Astrocyte (in vitro differentiated cells and primary cell): ENCODE measurements around the gene NUTF2. TPM values are rescaled to one million over a fixed set of nuclear protein-coding genes. Genes with fewer than 3 reads are reported as not detected.

Experiments used
- DNase-seq: peaks from one replicate; pipeline ENCODE4 v3.0.0-alpha.2; 2010; ENCODE audit warnings: low read depth
- FAIRE-seq: peaks from 2 replicates; lab custom pipeline; 2011; peaks lifted over from hg19 to GRCh38; lab: Jason Lieb, UNC
- H2AFZ ChIP-seq: 2 replicates; pipeline ENCODE4 v1.6.0; 2012; ENCODE audit warnings: low read depth, low read length, inconsistent platforms
- H3K27ac ChIP-seq: 2 replicates; pipeline ENCODE4 v1.5.1; 2011; ENCODE audit warnings: low read depth, low read length, inconsistent platforms
- H3K27me3 ChIP-seq: 2 replicates; pipeline ENCODE4 v1.6.0; 2011; ENCODE audit warnings: low read length, inconsistent platforms; ENCODE audit not compliant: insufficient read depth
- H3K36me3 ChIP-seq: 2 replicates; pipeline ENCODE4 v1.5.1; 2011; ENCODE audit warnings: low read length, inconsistent platforms; ENCODE audit not compliant: insufficient read depth
- H3K4me1 ChIP-seq: 2 replicates; pipeline ENCODE4 v1.5.1; 2011; ENCODE audit warnings: low read length, inconsistent platforms; ENCODE audit not compliant: insufficient read depth
- H3K4me2 ChIP-seq: 2 replicates; pipeline ENCODE4 v1.6.0; 2012; ENCODE audit warnings: low read length, inconsistent platforms
- H3K4me3 ChIP-seq: 2 replicates; pipeline ENCODE4 v1.5.1; 2011; ENCODE audit warnings: low read depth, mild to moderate bottlenecking, low read length, inconsistent platforms; ENCODE audit not compliant: insufficient read depth
- H3K79me2 ChIP-seq: 2 replicates; pipeline ENCODE4 v1.6.0; 2012; ENCODE audit warnings: mild to moderate bottlenecking, low read length, inconsistent platforms; ENCODE audit not compliant: insufficient read depth
- H3K9ac ChIP-seq: 2 replicates; pipeline ENCODE4 v1.6.0; 2012; ENCODE audit warnings: mild to moderate bottlenecking, low read length, inconsistent platforms
- H3K9me3 ChIP-seq: 2 replicates; pipeline ENCODE4 v1.5.1; 2012; ENCODE audit warnings: low read depth, mild to moderate bottlenecking, low read length, inconsistent platforms; ENCODE audit not compliant: insufficient read depth
- H4K20me1 ChIP-seq: 2 replicates; pipeline ENCODE4 v1.6.0; 2012; ENCODE audit warnings: low read length, inconsistent platforms; ENCODE audit not compliant: insufficient read depth
- H3K27ac Mint-ChIP-seq: one replicate; pipeline ENCODE4 v1.8.0; 2021; ENCODE audit warnings: mild to moderate bottlenecking, mixed read lengths; ENCODE audit not compliant: unreplicated experiment
- H3K27me3 Mint-ChIP-seq: one replicate; pipeline ENCODE4 v1.8.0; 2021; ENCODE audit warnings: low read depth, mixed read lengths; ENCODE audit not compliant: unreplicated experiment
- H3K36me3 Mint-ChIP-seq: one replicate; pipeline ENCODE4 v1.8.0; 2021; ENCODE audit warnings: low read depth, mixed read lengths; ENCODE audit not compliant: unreplicated experiment
- H3K4me1 Mint-ChIP-seq: one replicate; pipeline ENCODE4 v1.8.0; 2021; ENCODE audit warnings: low read depth, mixed read lengths; ENCODE audit not compliant: unreplicated experiment
- H3K4me3 Mint-ChIP-seq: one replicate; pipeline ENCODE4 v1.8.0; 2021; ENCODE audit warnings: mild to moderate bottlenecking, moderate library complexity, mixed read lengths; ENCODE audit not compliant: unreplicated experiment
- H3K9me3 Mint-ChIP-seq: one replicate; pipeline ENCODE4 v1.8.0; 2021; ENCODE audit warnings: mild to moderate bottlenecking, mixed read lengths; ENCODE audit not compliant: unreplicated experiment
- EZH2 ChIP-seq: IDR thresholded peaks from 2 replicates; pipeline ENCODE4 v1.6.1; 2012; ENCODE audit warnings: mild to moderate bottlenecking, low read length, inconsistent platforms; ENCODE audit not compliant: insufficient read depth
- total RNA-seq: library from RNA; stranded (reverse); gene quantifications from 2 replicates; pipeline ENCODE4 v1.2.1, GENCODE V29; 2021
- TF ChIP-seq, protein P1 (sequence below): IDR thresholded peaks from 2 replicates; pipeline ENCODE4 v1.5.1; 2011; ENCODE audit warnings: low read depth, mild to moderate bottlenecking, inconsistent platforms, low read length, moderate library complexity; ENCODE audit not compliant: insufficient read depth

The NUTF2 gene
- total RNA-seq, 1 donor from 2014 or later: 224 TPM

DNA sequence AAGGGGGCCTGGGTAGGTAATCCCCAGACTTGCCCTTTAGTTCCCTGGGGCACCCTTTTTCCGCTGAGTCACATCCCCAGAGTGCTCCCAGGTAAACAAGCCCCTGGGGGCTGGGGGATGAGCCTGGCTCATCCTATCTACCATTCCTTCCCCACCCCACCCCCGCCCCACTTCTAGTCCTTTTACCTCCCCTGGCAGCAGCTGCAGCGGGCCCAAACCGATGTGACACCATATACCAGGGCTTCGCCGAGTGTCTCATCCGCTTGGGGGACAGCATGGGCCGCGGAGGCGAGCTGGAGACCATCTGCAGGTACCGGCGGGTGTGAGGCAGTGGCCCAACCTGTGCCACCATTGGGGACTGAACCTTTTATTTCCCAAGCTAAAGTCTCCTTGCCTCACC lies 38.8 kb downstream of the NUTF2 start:
- no peak overlapping the region for H3K27ac ChIP-seq
- no peak overlapping the region for H3K9ac ChIP-seq
- H4K20me1 ChIP-seq: peaks cover 36% of the 10 kb centered on the region
- H3K4me3 Mint-ChIP-seq: no peak overlapping the region
- peaks cover 6% of the 10 kb centered on the region for H3K4me1 ChIP-seq
- H3K27ac Mint-ChIP-seq: no peak overlapping the region
- H3K4me3 ChIP-seq: no peak overlapping the region
- no peak overlapping the region for H2AFZ ChIP-seq
- no peaks in the 10 kb centered on the region for H3K27me3 Mint-ChIP-seq
- peaks cover 16% of the 10 kb centered on the region for H3K36me3 ChIP-seq
- no peak overlapping the region for H3K4me2 ChIP-seq
- H3K9me3 ChIP-seq: no peaks in the 10 kb centered on the region
- no peaks in the 10 kb centered on the region for H3K9me3 Mint-ChIP-seq
- no peak for FAIRE-seq
- peaks cover 16% of the 10 kb centered on the region for H3K36me3 Mint-ChIP-seq
- no peak for DNase-seq
- TF ChIP-seq, protein P1, sequence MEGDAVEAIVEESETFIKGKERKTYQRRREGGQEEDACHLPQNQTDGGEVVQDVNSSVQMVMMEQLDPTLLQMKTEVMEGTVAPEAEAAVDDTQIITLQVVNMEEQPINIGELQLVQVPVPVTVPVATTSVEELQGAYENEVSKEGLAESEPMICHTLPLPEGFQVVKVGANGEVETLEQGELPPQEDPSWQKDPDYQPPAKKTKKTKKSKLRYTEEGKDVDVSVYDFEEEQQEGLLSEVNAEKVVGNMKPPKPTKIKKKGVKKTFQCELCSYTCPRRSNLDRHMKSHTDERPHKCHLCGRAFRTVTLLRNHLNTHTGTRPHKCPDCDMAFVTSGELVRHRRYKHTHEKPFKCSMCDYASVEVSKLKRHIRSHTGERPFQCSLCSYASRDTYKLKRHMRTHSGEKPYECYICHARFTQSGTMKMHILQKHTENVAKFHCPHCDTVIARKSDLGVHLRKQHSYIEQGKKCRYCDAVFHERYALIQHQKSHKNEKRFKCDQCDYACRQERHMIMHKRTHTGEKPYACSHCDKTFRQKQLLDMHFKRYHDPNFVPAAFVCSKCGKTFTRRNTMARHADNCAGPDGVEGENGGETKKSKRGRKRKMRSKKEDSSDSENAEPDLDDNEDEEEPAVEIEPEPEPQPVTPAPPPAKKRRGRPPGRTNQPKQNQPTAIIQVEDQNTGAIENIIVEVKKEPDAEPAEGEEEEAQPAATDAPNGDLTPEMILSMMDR: no peak
- no peak for TF ChIP-seq EZH2
- H3K27me3 ChIP-seq: no peaks in the 10 kb centered on the region
- H3K79me2 ChIP-seq: no peaks in the 10 kb centered on the region
- peaks cover 7% of the 10 kb centered on the region for H3K4me1 Mint-ChIP-seq

DNA sequence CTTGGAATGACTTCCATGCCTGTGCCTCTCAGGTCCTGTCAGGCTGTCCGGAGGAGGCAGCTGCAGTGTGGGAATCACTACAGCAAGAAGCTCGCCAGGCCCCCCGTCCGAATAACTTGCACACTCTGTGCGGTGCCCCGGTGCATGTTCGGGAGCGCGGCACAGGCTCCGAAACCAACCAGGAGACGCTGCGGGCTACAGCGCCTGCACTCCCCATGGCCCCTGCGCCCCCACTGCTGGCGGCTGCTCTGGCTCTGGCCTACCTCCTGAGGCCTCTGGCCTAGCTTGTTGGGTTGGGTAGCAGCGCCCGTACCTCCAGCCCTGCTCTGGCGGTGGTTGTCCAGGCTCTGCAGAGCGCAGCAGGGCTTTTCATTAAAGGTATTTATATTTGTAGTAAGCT lies 39.2 kb downstream of the NUTF2 start:
- Histone ChIP-seq H2AFZ (no peak overlapping the region), H3K9me3 (no peaks in the 10 kb centered on the region), H3K27me3 (no peaks in the 10 kb centered on the region), H3K36me3 (peaks cover 16% of the 10 kb centered on the region), H3K79me2 (no peaks in the 10 kb centered on the region), H4K20me1 (peaks cover 34% of the 10 kb centered on the region), H3K4me2 (no peak overlapping the region), H3K4me3 (no peak overlapping the region), H3K9ac (no peak overlapping the region), H3K27ac (no peak overlapping the region), H3K4me1 (peaks cover 6% of the 10 kb centered on the region)
- Mint-ChIP-seq H3K27me3 (no peaks in the 10 kb centered on the region), H3K9me3 (no peaks in the 10 kb centered on the region), H3K4me3 (no peak overlapping the region), H3K4me1 (peaks cover 7% of the 10 kb centered on the region), H3K27ac (no peak overlapping the region), H3K36me3 (peaks cover 16% of the 10 kb centered on the region)
- DNase-seq (no peak), FAIRE-seq (no peak)
- TF ChIP-seq, protein P1: no peak
- TF ChIP-seq EZH2: no peak

DNA sequence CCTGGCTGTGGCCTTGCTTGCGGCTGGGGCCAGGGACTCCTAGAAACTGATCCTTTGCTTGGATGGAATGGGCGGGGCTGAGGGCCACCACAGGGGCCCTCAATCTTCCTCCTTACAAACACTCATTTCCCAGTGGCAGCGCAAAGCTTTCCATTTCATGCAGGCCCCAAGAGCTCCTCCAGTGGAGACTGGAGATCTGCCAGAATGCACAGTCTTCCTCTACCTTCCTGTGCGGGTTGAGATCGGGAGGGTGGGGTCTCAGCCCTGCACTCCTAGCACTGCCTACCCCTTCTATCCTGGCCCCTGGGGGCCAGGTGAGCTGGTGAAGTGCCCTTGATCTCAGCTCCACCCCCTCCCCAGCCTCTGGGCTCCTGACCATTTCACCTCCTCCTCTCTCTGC lies 39.7 kb downstream of the NUTF2 start:
- Histone ChIP-seq H3K4me3 (no peak overlapping the region), H3K4me2 (no peak overlapping the region), H3K36me3 (peaks cover 11% of the 10 kb centered on the region), H3K9ac (no peak overlapping the region), H4K20me1 (peaks cover 31% of the 10 kb centered on the region), H3K27ac (no peak overlapping the region), H2AFZ (no peak overlapping the region), H3K79me2 (no peaks in the 10 kb centered on the region), H3K9me3 (no peaks in the 10 kb centered on the region), H3K27me3 (no peaks in the 10 kb centered on the region), H3K4me1 (peaks cover 6% of the 10 kb centered on the region)
- H3K27ac Mint-ChIP-seq: no peak overlapping the region
- no peaks in the 10 kb centered on the region for H3K27me3 Mint-ChIP-seq
- no peak overlapping the region for H3K4me3 Mint-ChIP-seq
- FAIRE-seq (no peak), DNase-seq (no peak)
- no peak for TF ChIP-seq EZH2
- TF ChIP-seq, protein P1: no peak
- peaks cover 16% of the 10 kb centered on the region for H3K36me3 Mint-ChIP-seq
- H3K9me3 Mint-ChIP-seq: no peaks in the 10 kb centered on the region
- H3K4me1 Mint-ChIP-seq: peaks cover 7% of the 10 kb centered on the region
